HG03108 (cell line): ENCODE results near the gene INAFM2.

Experiments used
- ATAC-seq: cut with Tn5 transposase; IDR thresholded peaks from one replicate; pipeline ENCODE4 v1.9.1; 2021; ENCODE audit warnings: moderate library complexity; ENCODE audit not compliant: unreplicated experiment

INAFM2 gene

GRCh38 chr15:40287505-40287904 lies 36.0 kb upstream of the INAFM2 start:
- ATAC-seq = no peak

- no peak for ATAC-seq
These were observed 35.5 kb upstream of the INAFM2 start for GRCh38 chr15:40287968-40288367.

GRCh38 chr15:40289140-40289775 lies 34.2 kb upstream of the INAFM2 start:
- no peak for ATAC-seq

GRCh38 chr15:40290545-40290917 lies 33.0 kb upstream of the INAFM2 start:
- no peak for ATAC-seq

GRCh38 chr15:40290918-40291574 lies 32.4 kb upstream of the INAFM2 start:
- ATAC-seq = no peak

GRCh38 chr15:40292246-40292645 lies 31.2 kb upstream of the INAFM2 start:
- ATAC-seq = no peak

DNA sequence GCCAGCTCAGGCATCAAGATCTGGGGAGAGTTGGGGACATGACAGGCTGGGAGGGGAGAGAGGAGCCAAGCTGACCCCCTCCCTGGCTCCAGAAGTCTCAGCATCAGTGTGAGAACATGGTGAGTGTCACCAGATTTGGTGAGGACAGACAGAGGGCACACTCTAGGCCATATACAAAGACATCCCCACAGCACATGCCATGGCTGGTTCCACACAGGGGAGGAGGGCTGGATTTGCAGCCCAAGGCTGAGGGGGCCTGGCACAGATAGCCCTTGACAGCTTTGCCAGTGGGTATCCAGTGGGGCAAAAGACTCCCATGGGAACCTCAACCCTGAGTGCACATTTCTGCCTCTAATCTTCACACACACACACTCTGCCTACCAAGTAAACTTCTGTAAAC lies 30.5 kb upstream of the INAFM2 start:
- ATAC-seq = no peak

DNA sequence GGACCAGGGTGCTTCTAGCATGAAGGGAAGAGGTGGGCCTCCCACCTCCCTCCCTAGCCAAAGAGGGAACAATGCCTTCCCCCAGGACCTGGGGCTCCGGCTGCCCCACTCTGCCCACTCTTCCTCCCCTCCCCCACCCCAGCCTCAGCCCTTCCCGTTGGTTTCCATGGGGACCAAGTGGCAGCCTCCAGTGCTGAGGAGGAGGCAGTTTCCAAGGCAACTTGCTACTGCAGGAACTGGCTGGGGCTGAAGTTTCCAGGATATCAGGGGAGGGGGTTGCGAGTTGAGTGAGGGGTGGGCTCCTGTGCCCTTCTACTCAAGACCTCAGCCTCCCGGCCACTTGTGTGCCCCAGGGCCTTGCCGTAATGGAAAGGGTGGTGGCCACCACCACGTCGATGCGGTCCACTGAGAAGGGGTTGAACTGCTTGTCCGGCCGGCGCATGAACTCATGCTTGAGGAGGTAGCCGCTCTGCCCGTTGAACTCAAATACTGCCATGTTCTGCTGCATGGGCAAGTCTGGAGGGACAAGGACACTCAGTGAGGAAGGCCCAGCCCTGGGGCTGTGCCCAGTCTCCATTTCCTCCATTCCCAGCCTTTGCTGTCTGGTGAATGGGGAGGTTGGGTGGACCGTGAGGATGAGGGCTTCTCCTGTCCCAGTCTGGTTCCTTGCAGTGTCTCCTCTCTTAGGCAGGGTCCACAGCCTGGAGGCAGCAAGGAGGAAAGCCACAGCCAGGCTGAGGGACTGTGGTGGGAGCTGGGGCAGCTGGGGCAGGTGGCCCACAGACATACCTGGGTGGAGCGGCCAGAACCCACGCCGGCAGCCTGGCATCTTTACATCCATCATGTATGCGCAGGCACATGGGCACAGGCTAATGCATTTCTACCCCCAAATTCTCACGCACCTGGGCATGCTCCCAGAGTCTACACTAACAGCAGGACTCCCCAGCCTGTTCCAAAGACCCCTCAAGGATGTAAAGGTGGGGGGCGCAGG lies 29.3 kb upstream of the INAFM2 start:
- no peak for ATAC-seq

DNA sequence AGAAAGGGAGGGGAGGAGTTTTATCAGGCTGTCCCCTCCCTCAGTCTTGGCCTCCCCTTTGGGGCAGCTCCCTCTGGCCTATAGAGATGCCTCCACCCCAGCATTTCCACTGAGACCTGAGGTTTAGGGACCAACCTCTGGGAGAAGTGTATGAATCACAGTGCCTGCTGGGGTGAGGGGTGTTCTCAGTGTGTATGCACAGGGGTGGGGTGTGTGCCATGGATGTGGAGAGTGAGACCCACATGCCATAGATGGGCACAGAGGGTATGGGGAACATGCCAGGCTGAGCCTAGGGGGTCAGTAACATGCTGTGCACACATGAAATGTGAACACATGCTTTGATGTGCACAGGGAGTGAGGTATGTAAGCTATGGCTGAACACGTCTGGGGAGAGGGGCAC lies 28.2 kb upstream of the INAFM2 start:
- ATAC-seq = no peak

DNA sequence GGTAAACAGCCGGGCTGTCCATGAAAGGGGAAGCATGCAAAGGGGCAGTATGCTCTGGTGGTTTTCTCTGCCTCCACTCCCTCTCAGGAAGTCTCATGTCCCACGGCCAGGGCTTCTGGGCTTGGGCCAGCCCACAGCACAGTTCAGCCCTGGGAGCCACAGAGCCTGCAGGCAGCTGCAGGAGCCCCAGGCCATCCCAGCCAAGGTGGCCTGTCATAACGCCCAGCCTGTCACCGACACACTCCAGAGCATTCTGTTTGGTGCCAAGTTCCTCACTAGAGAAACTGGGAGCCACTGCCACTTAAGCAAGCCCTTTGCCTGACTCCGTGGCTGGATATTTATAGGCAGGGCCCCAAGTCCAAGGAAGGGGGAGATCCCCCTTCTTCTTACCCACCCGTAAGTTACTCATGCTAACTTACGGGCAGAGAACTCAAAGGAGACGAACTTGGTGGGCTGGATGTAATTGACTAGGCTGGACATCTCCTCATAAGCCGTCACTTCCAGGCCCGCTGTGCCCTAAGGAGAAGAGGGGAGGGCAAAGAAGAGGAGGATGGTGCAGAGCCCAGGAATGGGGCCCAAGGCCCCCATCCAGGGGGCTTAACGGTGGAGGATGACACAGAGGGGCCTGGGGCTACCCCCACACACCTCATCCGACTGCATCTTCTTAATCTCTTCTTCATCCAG lies 27.5 kb upstream of the INAFM2 start:
- no peak for ATAC-seq

GRCh38 chr15:40296561-40297230 lies 26.8 kb upstream of the INAFM2 start:
- ATAC-seq = no peak

- ATAC-seq = no peak
These were observed 26.1 kb upstream of the INAFM2 start for GRCh38 chr15:40297356-40297755.

DNA sequence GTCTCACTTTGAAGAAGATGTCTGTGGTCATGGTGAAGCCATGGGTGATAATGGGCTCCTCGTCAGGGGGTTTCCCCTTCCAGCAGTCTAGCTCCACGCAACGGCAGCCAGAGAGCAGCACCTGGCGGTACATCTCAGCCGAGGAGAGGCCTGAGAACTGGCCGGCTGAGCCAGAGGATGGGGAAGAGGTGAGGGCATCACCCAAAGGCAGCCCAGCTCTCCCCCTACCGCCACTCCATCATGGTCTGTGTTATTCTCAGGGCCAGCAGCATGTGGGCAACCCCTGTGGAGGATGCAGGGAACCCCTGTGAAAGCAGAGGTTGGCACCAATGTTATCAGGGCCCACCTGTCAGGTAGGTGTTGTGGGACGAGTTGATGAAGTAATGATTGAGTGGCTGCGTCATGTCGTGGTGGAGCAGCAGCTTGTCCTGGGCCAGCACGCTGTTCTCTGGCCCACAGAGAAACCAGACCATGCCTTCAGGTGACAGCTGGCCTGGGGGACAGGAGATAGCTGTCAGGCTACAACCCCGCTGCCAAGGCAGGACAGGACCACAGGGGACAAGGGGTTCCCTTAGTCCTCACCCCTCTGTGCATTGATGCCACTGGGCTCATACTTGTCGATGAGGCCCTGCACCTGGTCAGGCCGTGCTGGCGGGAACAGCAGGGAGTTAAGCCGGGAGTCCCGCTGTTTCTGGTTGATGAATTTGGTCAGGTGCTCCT lies 25.1 kb upstream of the INAFM2 start:
- ATAC-seq = no peak

GRCh38 chr15:40300367-40300766 lies 23.1 kb upstream of the INAFM2 start:
- no peak for ATAC-seq

DNA sequence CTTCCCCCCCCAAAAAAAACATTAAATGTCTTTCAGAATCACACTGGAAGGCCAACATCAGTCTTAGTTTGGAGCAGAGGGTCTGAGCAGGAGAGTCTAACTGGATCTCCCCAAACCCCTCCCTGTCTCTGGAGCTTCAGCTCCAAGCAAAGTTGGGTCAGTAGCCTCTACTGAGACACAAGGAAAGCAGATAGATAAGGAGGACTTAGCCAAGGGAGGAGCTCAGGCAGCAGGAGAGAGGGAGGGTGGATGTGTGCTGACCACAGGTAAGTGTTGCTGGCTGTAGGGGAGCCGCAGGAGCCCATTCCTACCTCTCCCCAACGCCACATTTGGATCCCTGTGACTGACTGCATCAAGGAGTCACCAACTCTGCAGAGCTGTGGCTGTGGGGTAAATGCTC lies 22.7 kb upstream of the INAFM2 start:
- no peak for ATAC-seq

GRCh38 chr15:40301467-40302179 lies 21.9 kb upstream of the INAFM2 start:
- ATAC-seq = no peak

DNA sequence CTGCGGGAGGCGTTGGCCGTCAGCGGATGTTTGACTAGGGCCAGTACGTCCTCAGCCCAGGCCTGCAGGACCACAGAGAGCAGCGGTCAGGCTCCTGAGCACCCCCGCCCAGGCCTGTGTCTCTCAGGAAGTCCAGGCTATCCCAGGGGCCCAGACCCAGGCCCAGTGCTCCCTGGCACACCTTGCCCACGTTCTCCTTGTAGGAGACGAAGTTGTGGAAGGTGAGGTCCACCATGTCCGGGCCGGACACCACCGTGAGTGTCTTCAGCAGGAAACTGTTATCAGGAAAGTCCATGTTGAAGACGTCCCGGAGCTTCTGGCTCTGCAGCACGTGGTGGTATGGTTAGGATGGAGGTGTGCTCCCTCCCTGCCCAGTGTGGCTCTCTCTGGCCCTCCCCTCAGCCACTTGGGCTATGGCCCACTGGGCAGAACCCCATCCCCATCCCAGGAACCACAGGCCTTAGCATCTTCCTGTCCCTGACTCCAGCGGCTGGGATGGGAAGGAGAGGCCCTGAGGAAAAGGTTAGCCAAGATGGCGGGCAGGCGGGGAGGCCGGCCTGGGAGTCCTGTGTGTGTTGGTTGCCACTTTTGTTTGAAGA lies 21.1 kb upstream of the INAFM2 start:
- no peak for ATAC-seq

DNA sequence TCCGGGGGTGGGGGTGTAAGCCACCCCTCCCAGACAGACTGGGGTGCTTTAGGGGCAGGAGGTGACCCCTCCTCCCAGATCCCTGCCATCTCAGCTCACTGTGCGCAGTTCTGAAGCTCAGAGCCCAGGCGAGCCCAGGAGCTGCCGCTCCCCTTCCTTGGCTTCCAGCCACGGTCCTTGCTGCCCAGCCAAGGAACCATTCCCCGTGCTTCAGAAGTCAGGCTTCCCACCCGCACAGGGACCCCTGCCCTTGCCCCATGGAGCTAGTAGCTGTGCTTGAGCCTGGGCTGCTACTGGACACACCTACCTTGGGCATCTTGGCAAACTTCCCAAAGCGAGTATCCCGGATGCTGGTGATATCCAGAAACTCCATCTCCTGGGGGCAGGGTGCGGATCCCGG lies 20.5 kb upstream of the INAFM2 start:
- ATAC-seq = no peak

DNA sequence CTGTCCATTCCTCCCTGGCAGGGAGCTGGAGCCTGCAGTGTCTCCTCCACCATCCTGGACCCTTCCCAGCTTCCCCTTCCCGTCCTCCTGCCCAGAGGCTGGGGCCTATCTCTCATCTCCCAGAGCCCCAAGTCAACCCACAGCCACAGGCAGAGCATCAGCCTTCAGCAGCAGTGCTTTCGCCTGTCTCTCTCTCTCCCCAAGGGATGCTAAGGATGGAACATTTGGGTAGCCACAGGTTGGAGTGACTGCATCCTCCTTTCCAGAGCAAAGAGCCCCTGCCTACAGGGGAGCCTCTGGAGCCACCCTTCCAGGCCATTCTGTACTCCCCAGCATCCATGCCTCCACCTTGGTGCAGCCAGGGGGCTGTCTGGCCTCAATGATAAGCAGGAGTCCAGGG lies 19.9 kb upstream of the INAFM2 start:
- no peak for ATAC-seq
